ENCODE data around the gene GPR161.

Gene GPR161

DNA sequence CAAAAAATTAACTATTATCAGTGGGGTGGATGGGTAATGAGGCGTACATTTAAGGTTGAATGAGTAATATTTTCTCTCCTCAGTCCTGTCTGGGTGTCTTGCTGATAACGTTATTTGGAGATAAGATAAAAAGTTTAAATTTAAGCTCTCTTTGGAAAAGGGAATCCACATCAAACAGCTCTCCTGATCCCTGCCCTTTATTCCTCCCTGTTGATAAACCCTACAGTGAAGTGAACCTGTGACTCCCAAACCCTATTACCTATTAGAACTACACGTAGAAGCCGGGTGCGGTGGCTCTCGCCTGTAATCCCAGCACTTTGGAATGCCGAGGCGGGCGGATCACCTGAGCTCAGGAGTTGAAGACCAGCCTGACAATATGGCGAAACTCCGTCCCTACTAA lies 9.9 kb upstream of the GPR161 start:
- no peak for TF ChIP-seq CTCF (conservative IDR thresholded peaks at IDR 0.05; ENCODE audit: low read depth, low read length)
- H3K4me3 ChIP-seq (ENCODE audit: low read depth, low read length), result no peak overlapping the region
- no peak for DNase-seq (ENCODE audit: low read depth)

- TF ChIP-seq CTCF (conservative IDR thresholded peaks at IDR 0.05; ENCODE audit: low read depth, low read length), result no peak
- H3K4me3 ChIP-seq (ENCODE audit: low read depth, low read length), result no peak overlapping the region
- no peak for DNase-seq (ENCODE audit: low read depth)
Measured at GRCh38 chr1:168146160-168146539, 9.4 kb upstream of the GPR161 start.

- DNase-seq (ENCODE audit: low read depth), result peak; percentile 93
- H3K4me3 ChIP-seq (ENCODE audit: low read depth, low read length), result no peak overlapping the region
- TF ChIP-seq CTCF (conservative IDR thresholded peaks at IDR 0.05; ENCODE audit: low read depth, low read length), result peak; percentile 99
Measured at GRCh38 chr1:168145184-168146159, 8.7 kb upstream of the GPR161 start.

GRCh38 chr1:168141871-168142385 lies 5.2 kb upstream of the GPR161 start:
- no peak overlapping the region for H3K4me3 ChIP-seq (ENCODE audit: low read depth, low read length)
- no peak for DNase-seq (ENCODE audit: low read depth)
- TF ChIP-seq CTCF (conservative IDR thresholded peaks at IDR 0.05; ENCODE audit: low read depth, low read length), result no peak

GRCh38 chr1:168139070-168139469 lies 2.3 kb upstream of the GPR161 start:
- DNase-seq (ENCODE audit: low read depth), result no peak
- TF ChIP-seq CTCF (conservative IDR thresholded peaks at IDR 0.05; ENCODE audit: low read depth, low read length), result no peak
- H3K4me3 ChIP-seq (ENCODE audit: low read depth, low read length), result no peak overlapping the region

DNA sequence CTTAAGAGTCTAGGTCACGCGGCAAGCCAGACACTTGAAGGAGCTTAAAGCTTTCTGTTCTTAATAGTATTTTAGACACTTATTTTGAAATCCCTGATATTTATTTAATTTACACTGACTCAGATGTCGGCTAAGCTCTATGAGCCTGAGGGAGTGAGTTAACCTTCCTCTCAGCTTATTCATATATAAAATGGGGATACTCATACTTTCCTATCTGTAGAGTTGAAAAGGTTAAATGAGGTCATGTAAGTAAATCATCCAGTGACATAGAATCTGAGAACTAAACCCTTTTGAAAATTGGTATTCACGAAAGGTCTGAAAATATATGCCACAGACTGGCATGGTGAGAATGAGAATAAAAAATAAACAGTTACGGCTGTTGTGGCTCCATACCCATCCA lies 1.4 kb upstream of the GPR161 start:
- H3K4me3 ChIP-seq (ENCODE audit: low read depth, low read length), result no peak overlapping the region
- no peak for TF ChIP-seq CTCF (conservative IDR thresholded peaks at IDR 0.05; ENCODE audit: low read depth, low read length)
- no peak for DNase-seq (ENCODE audit: low read depth)

- no peak for TF ChIP-seq CTCF (conservative IDR thresholded peaks at IDR 0.05; ENCODE audit: low read depth, low read length)
- peak overlapping the region; percentile 68 for H3K4me3 ChIP-seq (ENCODE audit: low read depth, low read length)
- DNase-seq (ENCODE audit: low read depth), result no peak
Measured at GRCh38 chr1:168137515-168137821, 738 bp upstream of the GPR161 start.
